Measurements from ENCODE around the gene DMXL2.
"Not testable (repeated sequence)": the region's sequence is repeated elsewhere in the genome, so short reads cannot be mapped to it uniquely, and the experiment has no call there.

GRCh38 chr15:51648101-51648500 lies 25.5 kb upstream of the DMXL2 start:
- TF ChIP-seq CTCF (IDR thresholded peaks at IDR 0.05 in 8 of 11, conservative IDR thresholded peaks at IDR 0.05 in 3 of 11); POLR2AphosphoS5 (IDR thresholded peaks at IDR 0.05): not testable (repeated sequence)

Measured in spleen (tissue), 7 donors.